Body of pancreas (tissue), 4 donors: ENCODE results near the gene SFT2D2. TPM values are rescaled to one million over a fixed set of nuclear protein-coding genes. Genes with fewer than 3 reads are reported as not detected.

Source experiments
- ATAC-seq: fragments of 150-250 bp; one replicate; pipeline ENCODE4 v1.9.1; 2016
- DNase-seq, 4 donors: peaks; one replicate each; pipeline ENCODE4 v3.0.0-alpha.2; 2019
- H3K27ac ChIP-seq, 4 donors: fragments of 200-600 bp; sonication (generic); 1 replicate in 3 of 4; 2 replicates in 1 of 4; pipeline versions ENCODE4 v1.5.1 to v1.6.1; 2016 to 2019; ENCODE audit warnings: mild to moderate bottlenecking in 1 of 4, mixed read lengths in 1 of 4, moderate library complexity in 1 of 4
- H3K27me3 ChIP-seq, 2 donors: fragments of 200-600 bp; sonication (generic); one replicate each; pipeline ENCODE4 v1.6.0; 2016; ENCODE audit warnings: mild to moderate bottlenecking in 1 of 2
- H3K36me3 ChIP-seq, 2 donors: fragments of 200-600 bp; sonication (generic); replicated peaks in 1 of 2; 2 replicates each; pipeline ENCODE4 v1.5.1; 2016; ENCODE audit warnings: low read depth in 2 of 2; ENCODE audit not compliant: insufficient read depth in 1 of 2
- H3K4me1 ChIP-seq: fragments of 200-600 bp; sonication (generic); one replicate; pipeline ENCODE4 v1.6.0; 2016
- H3K4me3 ChIP-seq, 2 donors: fragments of 200-600 bp; sonication (generic); 1 replicate in 1 of 2; 2 replicates in 1 of 2; pipeline ENCODE4 v1.5.1; 2016 to 2019
- H3K9me3 ChIP-seq, 3 donors: fragments of 200-600 bp; sonication (generic); 1 replicate in 2 of 3; 2 replicates in 1 of 3; pipeline ENCODE4 v1.5.1; 2016
- CTCF ChIP-seq, 7 experiments: fragments of 450-650 bp in 4 of 7; fragments of 200-600 bp in 3 of 7; sonication (generic) in 3 of 7; IDR thresholded peaks; one replicate each; pipeline ENCODE4 v1.5.1; 2016 to 2019; ENCODE audit warnings: antibody characterized with exemption in 7 of 7
- POLR2A ChIP-seq, 3 donors: fragments of 450-650 bp; IDR thresholded peaks; one replicate each; pipeline ENCODE4 v1.6.1; 2016; ENCODE audit warnings: antibody characterized with exemption in 3 of 3, mild to moderate bottlenecking in 2 of 3
- WGBS, 2 donors: methylation state at CpG; one replicate each; pipeline ENCODE4 v1.1.5; 2017; 5-methylcytosine and 5-hydroxymethylcytosine counted together
- intact Hi-C: fragments of 100-400 bp; cut with DNase I; formaldehyde crosslinking; loops from one replicate; pipeline ENCODE4 v1.15.1; 2023
- total RNA-seq, 2 donors: library from RNA; depleted of rRNA; stranded (reverse); fragments of >200 nt; gene quantifications; one replicate each; pipeline ENCODE4 v1.1.0, GENCODE V29; 2016

SFT2D2 gene
- total RNA-seq, 2 donors from 2014 or later: 13.8 to 19.5 TPM

GRCh38 chr1:168221275-168221674 is 4.5 kb upstream of the SFT2D2 start:
- ATAC-seq (no peak), DNase-seq (no peak)
- Histone ChIP-seq H3K4me3 (no peak overlapping the region), H3K27me3 (no peaks in the 10 kb centered on the region), H3K27ac (no peak overlapping the region), H3K9me3 (no peaks in the 10 kb centered on the region), H3K36me3 (no peaks in the 10 kb centered on the region), H3K4me1 (peaks cover 8% of the 10 kb centered on the region)
- 60 to 79% methylated on average over 2 of the region's 2 CpGs for WGBS, 2 donors
- TF ChIP-seq CTCF (IDR thresholded peaks at IDR 0.05) (no peak), POLR2A (IDR thresholded peaks at IDR 0.05) (no peak)
- intact Hi-C loops: no loop called here

GRCh38 chr1:168223261-168223660 is 2.5 kb upstream of the SFT2D2 start:
- DNase-seq (no peak), ATAC-seq (no peak)
- Histone ChIP-seq H3K9me3 (no peaks in the 10 kb centered on the region), H3K27ac (no peak overlapping the region), H3K4me3 (no peak overlapping the region), H3K4me1 (peaks cover 22% of the 10 kb centered on the region), H3K36me3 (no peaks in the 10 kb centered on the region), H3K27me3 (no peaks in the 10 kb centered on the region)
- TF ChIP-seq POLR2A (IDR thresholded peaks at IDR 0.05) (no peak), CTCF (IDR thresholded peaks at IDR 0.05) (no peak)
- intact Hi-C loops: no loop called here

GRCh38 chr1:168223681-168224540 is 1.9 kb upstream of the SFT2D2 start:
- H3K4me3 ChIP-seq: no peak overlapping the region
- TF ChIP-seq CTCF (IDR thresholded peaks at IDR 0.05) (no peak), POLR2A (IDR thresholded peaks at IDR 0.05) (no peak)
- H3K9me3 ChIP-seq: no peaks in the 10 kb centered on the region
- no peaks in the 10 kb centered on the region for H3K36me3 ChIP-seq
- DNase-seq (no peak), ATAC-seq (no peak)
- H3K27me3 ChIP-seq: no peaks in the 10 kb centered on the region
- H3K27ac ChIP-seq: no peak overlapping the region
- intact Hi-C loops: no loop called here
- peaks cover 22% of the 10 kb centered on the region for H3K4me1 ChIP-seq

GRCh38 chr1:168224991-168225390 is 813 bp upstream of the SFT2D2 start:
- intact Hi-C loops: no loop called here
- no peak overlapping the region for H3K27ac ChIP-seq
- no peaks in the 10 kb centered on the region for H3K9me3 ChIP-seq
- TF ChIP-seq POLR2A (IDR thresholded peaks at IDR 0.05) (no peak), CTCF (IDR thresholded peaks at IDR 0.05) (no peak)
- ATAC-seq (no peak), DNase-seq (no peak)
- H3K36me3 ChIP-seq: no peaks in the 10 kb centered on the region
- WGBS, 2 donors: 90 to 92% methylated on average over 3 of the region's 3 CpGs
- no peaks in the 10 kb centered on the region for H3K27me3 ChIP-seq
- H3K4me3 ChIP-seq: no peak overlapping the region
- H3K4me1 ChIP-seq: peaks cover 24% of the 10 kb centered on the region

- no peak for TF ChIP-seq POLR2A (IDR thresholded peaks at IDR 0.05)
- TF ChIP-seq CTCF (IDR thresholded peaks at IDR 0.05): no peak
- H3K27ac ChIP-seq: peak overlapping the region in 1 of 4 donors; percentile 89
- no peaks in the 10 kb centered on the region for H3K9me3 ChIP-seq
- H3K27me3 ChIP-seq: no peaks in the 10 kb centered on the region
- H3K36me3 ChIP-seq: peaks cover 0 to 2% of the 10 kb centered on the region in 2 donors
- intact Hi-C loops: no loop called here
- no peak for DNase-seq
- H3K4me1 ChIP-seq: peaks cover 32% of the 10 kb centered on the region
- 55 to 65% methylated on average over 7 of the region's 7 CpGs for WGBS, 2 donors
- no peak overlapping the region for H3K4me3 ChIP-seq
- no peak for ATAC-seq
Measured at GRCh38 chr1:168227620-168228019, 1.8 kb downstream of the SFT2D2 start.
